ENCODE data around the gene UGT1A10.

UGT1A10 gene

GRCh38 chr2:233766416-233766815 is 130.2 kb downstream of the UGT1A10 start:
- no peak overlapping the region for H3K4me3 ChIP-seq (replicated peaks; ENCODE audit: insufficient read depth, low read length)
- no peak for DNase-seq (ENCODE audit: low read depth in 1 of 2, low spot score in 1 of 2)
- TF ChIP-seq SPI1 (IDR thresholded peaks at IDR 0.05; ENCODE audit: borderline replicate concordance, low read depth) = no peak
- TF ChIP-seq POLR2AphosphoS5 (IDR thresholded peaks at IDR 0.05; ENCODE audit: low read depth) = no peak
- TF ChIP-seq GABPA (IDR thresholded peaks at IDR 0.05; ENCODE audit: low read depth) = no peak
- no peak for TF ChIP-seq CTCF (IDR thresholded peaks at IDR 0.05; ENCODE audit: insufficient read depth, low read length)
- TF ChIP-seq REST (IDR thresholded peaks at IDR 0.05; ENCODE audit: insufficient replicate concordance, low read depth) = no peak
- no peak overlapping the region for H3K27ac ChIP-seq (replicated peaks)
- H3K27me3 ChIP-seq (ENCODE audit: insufficient read depth, poor library complexity, severe bottlenecking) = no peaks in the 10 kb centered on the region

- H3K4me3 ChIP-seq (replicated peaks; ENCODE audit: insufficient read depth, low read length) = no peak overlapping the region
- DNase-seq (ENCODE audit: low read depth in 1 of 2, low spot score in 1 of 2) = no peak
- no peak overlapping the region for H3K27ac ChIP-seq (replicated peaks)
- no peaks in the 10 kb centered on the region for H3K27me3 ChIP-seq (ENCODE audit: insufficient read depth, poor library complexity, severe bottlenecking)
- no peak for TF ChIP-seq SPI1 (IDR thresholded peaks at IDR 0.05; ENCODE audit: borderline replicate concordance, low read depth)
These were observed 131.8 kb downstream of the UGT1A10 start for GRCh38 chr2:233768076-233768475.

GRCh38 chr2:233769260-233769659 is 133.0 kb downstream of the UGT1A10 start:
- Histone ChIP-seq H3K27me3 (ENCODE audit: insufficient read depth, poor library complexity, severe bottlenecking) (no peaks in the 10 kb centered on the region), H3K27ac (replicated peaks) (no peak overlapping the region), H3K4me3 (replicated peaks; ENCODE audit: insufficient read depth, low read length) (no peak overlapping the region)
- no peak for TF ChIP-seq SPI1 (IDR thresholded peaks at IDR 0.05; ENCODE audit: borderline replicate concordance, low read depth)
- TF ChIP-seq GABPA (IDR thresholded peaks at IDR 0.05; ENCODE audit: low read depth) = no peak
- no peak for TF ChIP-seq POLR2AphosphoS5 (IDR thresholded peaks at IDR 0.05; ENCODE audit: low read depth)
- no peak for TF ChIP-seq CTCF (IDR thresholded peaks at IDR 0.05; ENCODE audit: insufficient read depth, low read length)
- DNase-seq (ENCODE audit: low read depth in 1 of 2, low spot score in 1 of 2) = no peak

GRCh38 chr2:233772153-233772552 is 135.9 kb downstream of the UGT1A10 start:
- TF ChIP-seq SPI1 (IDR thresholded peaks at IDR 0.05; ENCODE audit: borderline replicate concordance, low read depth) (no peak), GABPA (IDR thresholded peaks at IDR 0.05; ENCODE audit: low read depth) (no peak), CTCF (IDR thresholded peaks at IDR 0.05; ENCODE audit: insufficient read depth, low read length) (no peak), POLR2AphosphoS5 (IDR thresholded peaks at IDR 0.05; ENCODE audit: low read depth) (no peak), REST (IDR thresholded peaks at IDR 0.05; ENCODE audit: insufficient replicate concordance, low read depth) (no peak)
- H3K4me3 ChIP-seq (replicated peaks; ENCODE audit: insufficient read depth, low read length) = no peak overlapping the region
- no peak overlapping the region for H3K27ac ChIP-seq (replicated peaks)
- no peak for DNase-seq (ENCODE audit: low read depth in 1 of 2, low spot score in 1 of 2)
- H3K27me3 ChIP-seq (ENCODE audit: insufficient read depth, poor library complexity, severe bottlenecking) = no peaks in the 10 kb centered on the region

All from HL-60 (cell line).